ENCODE data around the gene PRR36. TPM values are rescaled to one million over a fixed set of nuclear protein-coding genes. Genes with fewer than 3 reads are reported as not detected.

PRR36 gene
- total RNA-seq, 1 donor from 2014 or later = 20.9 TPM

- no peak for TF ChIP-seq CTCF (conservative IDR thresholded peaks at IDR 0.05)
- H3K36me3 Mint-ChIP-seq (ENCODE audit: low read depth) = no peaks in the 10 kb centered on the region
- H3K4me3 Mint-ChIP-seq = no peak overlapping the region
- H3K9me3 Mint-ChIP-seq = no peaks in the 10 kb centered on the region
- no peak overlapping the region for H3K27ac Mint-ChIP-seq (ENCODE audit: unreplicated experiment)
- H3K4me1 Mint-ChIP-seq = no peaks in the 10 kb centered on the region
- DNase-seq (ENCODE audit: low read depth, low spot score) = no peak
- peaks cover 16% of the 10 kb centered on the region for H3K27me3 Mint-ChIP-seq (ENCODE audit: low read depth)
Measured at GRCh38 chr19:7881910-7882309, 7.7 kb upstream of the PRR36 start.

- no peak for DNase-seq (ENCODE audit: low read depth, low spot score)
- Mint-ChIP-seq H3K36me3 (ENCODE audit: low read depth) (no peaks in the 10 kb centered on the region), H3K27me3 (ENCODE audit: low read depth) (peaks cover 3% of the 10 kb centered on the region), H3K4me1 (peaks cover under 1% of the 10 kb centered on the region), H3K9me3 (no peaks in the 10 kb centered on the region), H3K27ac (ENCODE audit: unreplicated experiment) (no peak overlapping the region), H3K4me3 (peak overlapping the region; percentile 27)
- no peak for TF ChIP-seq CTCF (conservative IDR thresholded peaks at IDR 0.05)
Measured at GRCh38 chr19:7879836-7880235, 5.6 kb upstream of the PRR36 start.

- DNase-seq (ENCODE audit: low read depth, low spot score) = no peak
- no peak for TF ChIP-seq CTCF (conservative IDR thresholded peaks at IDR 0.05)
- H3K27ac Mint-ChIP-seq (ENCODE audit: unreplicated experiment) = no peak overlapping the region
- no peaks in the 10 kb centered on the region for H3K36me3 Mint-ChIP-seq (ENCODE audit: low read depth)
- peaks cover 3% of the 10 kb centered on the region for H3K4me1 Mint-ChIP-seq
- H3K27me3 Mint-ChIP-seq (ENCODE audit: low read depth) = peaks cover 7% of the 10 kb centered on the region
- peak overlapping the region; percentile 27 for H3K4me3 Mint-ChIP-seq
- no peaks in the 10 kb centered on the region for H3K9me3 Mint-ChIP-seq
Measured at GRCh38 chr19:7879111-7879807, 5.1 kb upstream of the PRR36 start.

GRCh38 chr19:7877249-7877836 lies 3.2 kb upstream of the PRR36 start:
- peaks cover 9% of the 10 kb centered on the region for H3K27me3 Mint-ChIP-seq (ENCODE audit: low read depth)
- no peaks in the 10 kb centered on the region for H3K9me3 Mint-ChIP-seq
- DNase-seq (ENCODE audit: low read depth, low spot score) = no peak
- no peaks in the 10 kb centered on the region for H3K36me3 Mint-ChIP-seq (ENCODE audit: low read depth)
- no peak for TF ChIP-seq CTCF (conservative IDR thresholded peaks at IDR 0.05)
- H3K4me1 Mint-ChIP-seq = peaks cover 3% of the 10 kb centered on the region
- no peak overlapping the region for H3K27ac Mint-ChIP-seq (ENCODE audit: unreplicated experiment)
- H3K4me3 Mint-ChIP-seq = peak overlapping the region; percentile 44

GRCh38 chr19:7874897-7875273 lies 695 bp upstream of the PRR36 start:
- DNase-seq (ENCODE audit: low read depth, low spot score) = no peak
- Mint-ChIP-seq H3K27ac (ENCODE audit: unreplicated experiment) (no peak overlapping the region), H3K9me3 (peaks cover 3% of the 10 kb centered on the region), H3K36me3 (ENCODE audit: low read depth) (no peaks in the 10 kb centered on the region), H3K4me1 (peaks cover 19% of the 10 kb centered on the region), H3K4me3 (peak overlapping the region; percentile 87), H3K27me3 (ENCODE audit: low read depth) (peaks cover 21% of the 10 kb centered on the region)
- no peak for TF ChIP-seq CTCF (conservative IDR thresholded peaks at IDR 0.05)

All from neural crest cell (in vitro differentiated cells).